Posterior cingulate gyrus (tissue), 11 donors: Measurements from ENCODE around the gene ADISSP.

Experiments
- DNase-seq, 10 donors: peaks; one replicate each; pipeline versions ENCODE4 v3.0.0 to v3.0.0-alpha.2; 2020 to 2021; ENCODE audit warnings: mixed read lengths in 3 of 10
- intact Hi-C: fragments of 100-400 bp; cut with DNase I; formaldehyde crosslinking; loops from one replicate; pipeline ENCODE4 v1.15.1; 2023

ADISSP gene

DNA sequence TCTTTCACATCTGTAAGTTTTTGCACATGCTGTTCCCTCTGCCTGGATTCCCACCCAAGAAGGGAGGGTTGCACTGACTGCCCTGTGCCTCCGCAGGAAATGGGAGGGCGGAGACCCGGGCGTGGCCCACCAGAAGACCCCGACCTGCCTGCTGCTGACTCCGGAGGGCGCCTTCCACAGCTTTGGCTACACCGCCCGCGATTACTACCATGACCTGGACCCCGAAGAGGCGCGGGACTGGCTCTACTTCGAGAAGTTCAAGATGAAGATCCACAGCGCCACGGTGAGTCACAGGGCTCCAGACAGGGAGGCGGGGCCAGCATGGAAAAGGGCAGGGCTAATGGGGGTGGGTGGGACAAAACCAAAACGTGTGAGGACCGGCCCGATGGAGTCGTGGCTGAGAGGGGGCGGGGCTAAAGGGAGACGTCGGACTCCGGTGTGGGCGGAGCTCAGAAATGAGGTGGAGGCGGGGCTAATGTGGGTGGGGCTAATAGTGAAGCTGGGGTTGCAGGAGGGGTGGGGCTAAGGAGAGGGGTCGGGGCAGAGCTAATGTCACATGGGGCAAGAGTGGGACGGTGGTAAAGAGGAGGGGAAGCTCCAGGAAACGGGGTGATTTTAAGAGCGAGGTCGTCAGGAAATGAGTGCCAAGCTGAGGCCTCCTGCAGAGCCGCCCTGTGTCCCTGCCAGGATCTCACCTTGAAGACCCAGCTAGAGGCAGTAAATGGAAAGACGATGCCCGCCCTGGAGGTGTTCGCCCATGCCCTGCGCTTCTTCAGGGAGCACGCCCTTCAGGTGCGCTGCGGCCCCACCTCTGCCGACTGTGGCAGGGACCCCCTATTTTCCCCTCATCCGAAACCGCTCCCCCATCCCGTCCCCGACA is 22.5 kb downstream of the ADISSP start:
- peak in 4 of 10 donors; percentile 33 to 87 (median 71) for DNase-seq
- intact Hi-C loops: no loop called here

DNA sequence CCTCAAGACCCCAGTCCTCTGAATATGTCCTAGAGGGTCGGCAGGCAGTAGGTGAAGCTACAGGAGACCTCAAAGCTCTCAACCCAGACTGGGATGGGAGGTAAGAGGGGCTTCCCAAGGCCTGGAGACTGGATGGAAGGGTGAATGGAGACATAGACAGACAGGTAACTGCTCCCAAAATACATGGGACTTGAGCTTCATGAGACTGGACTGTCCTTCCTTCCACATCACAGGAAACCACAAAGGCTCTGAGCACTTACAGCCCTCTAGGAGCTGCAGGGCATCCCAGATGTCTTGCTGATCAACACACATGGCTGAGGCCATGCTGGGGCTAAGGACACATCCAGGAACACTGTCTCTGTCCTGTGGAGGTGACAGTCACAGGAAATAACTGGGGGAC is 23.5 kb downstream of the ADISSP start:
- DNase-seq: peak in 2 of 10 donors; percentile 10 to 13
- intact Hi-C loops: no loop called here

DNA sequence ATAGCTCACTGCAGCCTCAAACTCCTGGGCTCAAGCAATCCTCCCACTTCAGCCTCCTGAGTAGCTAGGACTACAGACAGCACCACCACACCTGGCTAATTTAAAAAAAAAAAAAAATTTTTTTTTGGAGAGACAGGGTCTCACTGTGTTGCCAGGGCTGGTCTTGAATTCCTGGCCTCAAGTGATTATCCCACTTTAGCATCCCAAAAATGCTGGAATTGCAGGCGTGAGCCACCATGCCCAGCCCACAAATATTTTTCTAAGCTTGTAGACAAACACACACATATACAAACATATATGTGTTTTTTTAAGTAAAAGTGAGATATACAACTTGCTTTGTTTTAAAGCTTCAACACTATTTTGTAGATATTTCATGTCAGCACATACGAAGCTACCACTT is 24.3 kb downstream of the ADISSP start:
- DNase-seq: peak in 2 of 10 donors; percentile 2 to 10
- intact Hi-C loops: no loop called here

DNA sequence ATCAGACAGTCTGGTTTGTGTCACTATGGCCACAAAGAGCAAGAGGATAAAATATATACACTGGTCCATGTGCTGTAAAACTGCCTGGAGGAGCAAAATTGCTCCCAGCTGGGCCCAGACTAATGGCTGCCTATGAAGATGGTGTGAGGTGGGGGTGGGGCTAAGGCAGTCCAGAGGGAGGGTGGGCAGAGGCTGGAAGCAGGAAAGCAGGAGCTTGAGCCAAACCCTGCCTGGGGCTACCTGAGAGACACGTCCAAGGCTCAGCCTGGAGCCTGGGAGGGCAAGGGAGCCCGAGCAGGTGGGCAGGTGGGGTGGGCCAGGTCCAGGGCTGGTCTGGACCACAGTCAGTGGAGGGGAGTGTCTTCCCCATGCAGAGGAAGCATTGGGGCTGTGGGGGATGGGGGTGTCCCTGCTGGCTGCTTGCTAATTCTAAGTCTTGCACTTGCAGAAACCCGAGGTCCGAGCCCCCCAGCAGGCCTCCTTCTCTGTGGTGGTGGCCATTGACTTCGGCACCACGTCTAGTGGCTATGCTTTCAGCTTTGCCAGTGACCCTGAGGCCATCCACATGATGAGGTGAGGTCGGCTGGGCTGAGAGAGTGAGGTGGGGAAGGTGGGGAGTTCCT is 25.6 kb downstream of the ADISSP start:
- intact Hi-C loops: no loop called here
- peak in 4 of 10 donors; percentile 18 to 62 (median 46) for DNase-seq

DNA sequence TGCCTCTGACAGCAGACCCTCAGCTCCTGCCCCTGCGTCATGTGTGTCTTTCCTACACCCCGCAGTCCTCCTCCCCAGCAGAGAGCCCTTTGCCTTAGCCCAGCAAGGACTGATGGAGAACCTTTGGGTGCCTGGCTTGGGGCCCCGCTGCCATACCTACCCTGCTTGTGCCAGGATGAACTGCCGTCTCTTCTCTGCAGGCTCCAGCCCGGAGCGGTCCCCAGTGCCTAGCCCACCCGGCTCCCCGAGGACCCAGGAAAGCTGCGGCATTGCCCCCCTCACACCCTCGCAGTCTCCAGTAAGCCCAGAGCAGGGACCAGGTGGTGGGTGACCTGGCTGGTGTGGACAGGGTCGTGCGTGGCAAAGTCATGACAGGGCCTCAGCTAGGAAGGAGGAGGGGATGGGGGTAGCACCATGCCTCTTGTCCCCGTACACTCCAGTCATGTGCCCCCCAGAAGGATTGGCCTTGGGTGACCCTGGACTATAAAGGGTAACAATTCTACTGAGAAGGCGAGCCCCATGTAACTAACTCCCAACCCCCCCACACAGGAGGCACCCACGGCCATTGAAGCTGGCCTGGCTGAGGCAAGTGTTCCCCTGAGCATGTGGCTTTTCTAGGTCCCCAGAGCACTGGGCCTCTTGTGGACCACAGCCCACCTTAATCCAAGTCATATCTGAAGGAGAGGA is 26.8 kb downstream of the ADISSP start:
- peak in 3 of 10 donors; percentile 16 to 59 (median 58) for DNase-seq
- intact Hi-C loops: no loop called here

DNA sequence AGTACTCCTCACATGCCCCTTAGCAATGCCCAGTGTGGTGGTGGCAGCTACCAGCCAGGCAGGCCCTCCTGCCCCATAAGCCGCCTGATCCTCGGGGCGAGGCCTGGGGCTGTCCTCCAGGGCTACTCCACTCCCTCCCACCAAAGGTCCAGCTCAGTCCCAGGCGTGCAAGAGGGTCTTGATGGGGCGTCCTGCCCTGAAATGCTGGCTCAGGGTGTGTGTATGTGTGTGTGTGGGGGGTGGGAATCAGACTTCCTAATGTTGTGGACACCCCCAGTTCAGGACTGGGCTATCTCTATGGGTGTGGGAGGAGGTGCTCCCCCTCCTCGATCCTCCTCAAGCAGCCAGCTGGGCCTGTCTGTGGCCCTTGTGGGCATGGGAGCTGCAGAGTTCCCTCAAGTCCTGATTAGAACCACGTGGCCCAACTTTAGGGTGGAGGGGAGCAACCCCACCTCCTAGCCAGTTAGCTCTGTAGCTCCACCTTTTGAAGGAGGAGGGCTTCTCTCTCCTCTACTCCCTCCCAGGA is 27.6 kb downstream of the ADISSP start:
- intact Hi-C loops: no loop called here
- DNase-seq: peak in 2 of 10 donors; percentile 1 to 39

DNA sequence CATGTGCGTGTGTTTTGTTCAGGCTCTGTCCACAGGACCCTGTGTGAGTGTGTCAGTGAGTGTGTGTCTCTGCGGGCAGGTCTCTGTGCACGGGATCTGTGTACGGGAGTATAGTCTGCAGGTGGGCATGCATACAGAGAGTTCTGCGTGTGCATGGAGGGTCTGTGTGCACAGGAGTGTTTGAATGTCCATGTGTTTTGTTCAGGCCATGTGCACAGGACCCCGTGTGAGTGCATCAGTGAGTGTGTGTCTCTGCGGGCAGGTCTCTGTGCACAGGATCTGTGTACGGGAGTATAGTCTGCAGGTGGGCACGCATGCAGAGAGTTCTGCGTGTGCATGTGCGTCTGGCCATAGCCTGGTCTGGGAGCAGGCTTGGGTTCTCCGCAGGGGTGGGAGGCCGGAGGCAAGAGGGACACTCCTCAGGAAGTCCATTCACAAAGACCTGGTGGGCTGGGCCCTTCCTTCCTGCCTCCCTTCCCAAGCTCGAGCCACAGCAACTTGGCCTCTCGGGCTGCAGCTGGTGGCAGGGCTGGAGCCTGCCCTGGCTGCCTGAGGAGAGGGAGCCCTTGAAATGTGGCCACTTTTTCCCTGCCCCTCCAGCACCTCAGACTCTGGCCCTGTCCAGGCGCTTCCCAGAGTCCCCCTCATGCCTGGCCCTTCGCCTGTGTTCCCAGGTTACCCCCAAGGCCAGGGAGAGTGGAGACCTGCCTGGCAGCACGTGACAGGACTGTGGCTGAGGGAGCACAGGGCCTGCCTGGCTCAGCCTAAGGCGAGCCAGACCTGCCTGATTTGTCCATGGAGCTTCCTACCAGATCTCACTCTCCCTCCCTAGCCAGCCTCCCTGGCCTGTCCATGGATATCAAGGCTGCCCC is 28.3 kb downstream of the ADISSP start:
- intact Hi-C loops: no loop called here
- DNase-seq: peak in 2 of 10 donors; percentile 25 to 47

DNA sequence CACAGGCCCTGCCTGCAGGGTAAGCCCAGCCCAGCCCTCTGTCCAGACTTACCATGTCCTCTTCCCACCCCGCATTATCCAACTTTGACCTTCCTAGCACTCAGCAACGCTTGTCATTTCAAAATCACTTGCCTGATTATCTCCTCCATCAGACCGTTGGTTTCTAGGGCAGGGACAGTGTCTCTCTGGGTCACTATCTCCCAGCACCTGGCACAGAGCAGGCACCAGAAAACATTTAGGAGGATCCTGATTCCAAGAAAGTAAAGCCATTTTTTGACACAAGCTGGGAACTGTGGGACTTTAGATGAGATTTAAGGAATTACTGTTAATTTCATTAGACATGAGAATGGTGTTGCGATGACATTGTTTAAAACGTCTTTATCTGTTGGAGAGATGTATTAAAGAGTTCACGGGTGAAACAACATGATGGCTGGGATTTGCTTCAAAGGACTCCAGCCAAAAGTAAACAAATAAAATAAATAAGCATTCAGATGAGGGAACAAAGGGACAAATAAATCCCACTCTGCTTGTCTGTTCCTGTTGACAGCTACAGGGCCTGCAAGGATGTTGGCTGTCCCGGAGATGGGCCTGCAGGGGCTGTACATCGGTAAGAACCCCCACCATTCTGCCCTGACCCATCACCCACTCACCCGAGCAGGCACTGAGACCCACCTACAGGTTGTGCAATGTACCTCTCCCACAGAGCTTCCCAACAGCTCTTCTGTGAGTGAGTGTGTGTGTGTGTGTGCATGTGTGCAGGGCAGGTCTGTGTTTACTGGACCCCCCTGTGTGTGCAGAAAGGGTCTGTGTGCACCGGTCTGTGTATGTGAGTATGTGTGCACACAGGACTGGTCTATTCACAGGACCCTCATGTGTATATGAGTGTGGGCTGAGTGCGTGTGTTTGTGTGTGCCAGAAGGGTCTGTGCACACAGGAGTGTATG is 29.2 kb downstream of the ADISSP start:
- peak in 2 of 10 donors; percentile 35 to 39 for DNase-seq
- intact Hi-C loops: no loop called here

DNA sequence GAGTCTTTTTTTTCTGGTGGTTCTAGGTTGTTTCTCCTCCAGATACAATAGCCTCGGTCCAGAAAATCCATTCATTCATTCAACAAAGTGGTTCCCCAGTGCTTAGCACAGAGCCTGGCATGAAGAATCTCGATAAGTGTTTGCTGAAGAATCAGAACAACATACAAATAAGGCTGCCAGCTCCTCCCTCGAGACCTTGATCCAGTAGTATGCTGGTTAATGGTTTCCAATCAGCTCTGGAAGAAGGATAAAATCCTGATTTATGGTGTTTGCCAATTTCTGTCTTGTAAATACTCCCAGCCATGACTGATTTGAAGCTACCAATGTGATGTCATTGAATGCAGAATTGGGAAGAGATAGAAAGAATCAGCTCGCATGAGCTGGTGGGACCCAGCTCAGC is 31.8 kb downstream of the ADISSP start:
- intact Hi-C loops: no loop called here
- no peak for DNase-seq

DNA sequence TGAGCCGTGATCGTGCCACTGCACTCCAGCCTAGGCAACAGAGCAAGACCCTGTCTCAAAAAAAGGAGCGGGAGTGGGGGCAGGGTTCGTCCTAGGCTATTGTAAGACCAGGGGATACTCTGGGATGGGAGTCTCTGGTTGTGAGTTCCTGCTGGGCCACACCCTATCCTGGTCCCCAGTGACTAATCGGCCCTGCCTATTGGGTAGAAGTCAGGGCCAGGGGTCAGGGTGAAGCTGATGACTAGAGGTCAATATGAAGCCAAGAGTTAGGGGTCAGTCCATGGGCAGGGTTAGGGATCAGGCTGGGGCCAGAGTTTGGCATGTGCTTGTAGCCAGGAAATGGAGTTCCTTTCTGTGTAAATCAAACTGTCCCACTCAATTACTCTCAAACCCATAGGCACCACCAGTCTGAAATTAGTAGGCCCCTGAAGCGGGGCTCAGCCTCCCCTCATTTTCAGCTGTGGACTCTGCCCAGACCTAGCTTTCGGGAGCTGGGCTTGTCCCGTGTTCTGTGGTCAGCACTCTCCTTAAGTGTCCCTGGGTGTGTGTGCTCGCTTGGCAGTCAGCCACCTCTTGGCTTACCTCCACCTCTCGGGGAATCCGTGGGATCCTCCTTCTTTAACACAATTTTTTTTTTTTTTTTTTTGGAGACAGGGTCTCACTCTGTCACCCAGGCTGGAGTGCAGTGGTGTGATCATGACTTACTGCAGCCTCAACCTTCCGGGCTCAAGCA is 33.3 kb downstream of the ADISSP start:
- DNase-seq: peak in 3 of 10 donors; percentile 24 to 55 (median 46)
- intact Hi-C loops: no loop called here

DNA sequence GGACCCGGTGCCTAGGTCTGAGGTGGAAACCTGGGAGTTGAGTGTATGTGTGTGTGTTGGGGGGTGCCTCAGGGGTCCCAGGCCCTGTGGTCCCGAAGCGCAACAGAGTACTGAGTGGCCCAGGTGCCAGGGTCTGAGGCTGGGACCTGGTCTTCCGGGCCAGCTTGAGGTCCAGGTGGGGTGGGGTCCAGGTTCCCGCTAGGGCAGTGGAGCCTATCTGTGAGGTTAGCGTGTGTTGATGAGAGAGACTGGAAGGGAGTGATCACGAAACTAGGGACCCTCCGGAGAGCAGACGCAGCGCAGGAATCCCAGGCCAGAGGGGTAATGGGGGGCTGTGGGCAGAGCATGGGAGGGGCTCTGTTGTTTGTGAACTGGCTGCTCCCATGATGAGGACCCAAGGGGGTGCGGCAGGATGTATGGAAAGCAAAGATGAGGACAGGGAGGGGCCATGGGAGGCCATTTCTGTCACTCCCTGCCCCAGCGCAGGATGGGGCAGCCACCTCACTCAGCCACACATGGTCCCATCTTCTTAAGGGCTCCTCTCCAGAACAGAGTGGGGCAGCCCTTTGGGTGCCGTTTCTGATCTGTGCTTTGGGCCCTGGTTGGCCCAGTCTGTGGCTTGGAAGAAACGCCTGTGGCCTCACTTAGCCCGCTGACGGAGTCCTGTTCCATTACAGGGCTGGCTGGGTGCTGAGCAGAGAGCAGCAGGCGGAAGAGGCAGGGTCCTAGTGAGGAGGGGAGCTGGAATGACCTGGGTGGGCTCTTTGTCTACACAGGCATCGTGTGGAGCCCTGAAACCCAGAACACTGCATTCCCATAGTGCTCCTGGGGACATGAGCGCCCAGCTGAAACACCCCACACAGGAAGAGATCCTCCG is 34.2 kb downstream of the ADISSP start:
- DNase-seq: peak in 3 of 10 donors; percentile 11 to 59 (median 40)
- intact Hi-C loops: no loop called here

DNA sequence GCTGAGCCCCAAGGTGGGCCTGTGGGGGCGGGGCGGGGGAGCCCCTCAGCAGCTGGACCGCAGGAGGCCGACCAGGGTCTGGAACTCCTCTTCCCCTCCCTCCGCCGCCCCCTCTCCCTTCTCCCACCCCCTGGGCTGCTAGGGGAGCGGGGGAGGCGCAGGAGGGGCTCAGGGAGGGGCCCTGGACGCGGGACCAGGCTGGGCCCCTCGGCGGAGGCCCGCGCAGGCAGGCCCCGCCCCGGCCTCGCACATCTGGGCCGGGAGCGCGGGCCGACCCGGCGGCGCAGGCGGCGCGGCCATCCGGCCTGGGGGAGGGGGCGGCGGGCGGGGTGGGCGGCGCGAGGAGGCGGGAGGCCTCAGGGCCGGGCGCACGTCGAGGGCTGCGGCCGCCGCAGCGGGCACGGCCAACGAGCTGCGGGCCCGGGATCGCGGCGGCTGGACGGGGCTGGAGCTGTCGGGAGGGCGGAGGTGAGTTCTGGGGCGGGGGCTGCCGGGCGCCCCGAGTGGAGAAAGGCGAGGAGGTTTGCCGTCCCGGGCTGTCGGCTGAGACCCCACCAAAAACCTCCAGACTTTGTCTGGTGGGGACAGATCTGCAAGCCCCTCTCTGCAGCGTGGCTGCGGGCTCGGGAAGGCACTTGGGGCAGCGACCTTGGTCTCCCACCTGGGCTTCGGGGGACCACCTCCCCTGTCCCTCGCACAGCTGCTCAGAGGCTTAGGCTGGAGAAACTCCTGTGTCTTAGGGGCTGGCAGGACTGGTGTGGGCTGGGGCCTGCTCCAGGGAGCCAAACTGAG is 35.0 kb downstream of the ADISSP start, which contains the start of gene HSPA12B:
TSS of gene HSPA12B (plus strand) at position 359 of the 792 bp plus-strand sequence. CDS start 5,990 bp downstream, outside the sequence.
- intact Hi-C loops: no loop called here
- DNase-seq: peak in 4 of 10 donors; percentile 10 to 78 (median 56)

DNA sequence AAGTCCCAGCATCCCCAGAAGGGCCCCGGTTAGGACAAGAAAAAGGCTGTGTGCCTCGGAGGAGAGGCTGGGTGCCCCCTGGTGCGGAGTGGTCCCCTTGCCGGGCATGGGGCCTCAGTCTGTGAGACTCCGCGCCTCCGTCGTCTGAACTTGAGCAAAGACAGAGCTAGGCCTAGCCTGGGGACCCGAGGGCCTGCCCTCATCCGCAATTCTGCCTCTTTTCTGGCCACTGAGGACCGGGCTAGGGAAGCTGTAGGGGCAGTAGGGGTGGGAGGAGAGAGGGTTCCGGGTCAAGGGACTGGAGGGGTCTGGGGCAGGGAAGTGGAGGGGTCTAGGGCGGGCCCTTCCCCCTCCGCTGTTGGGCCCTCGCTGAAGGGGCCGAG is 35.6 kb downstream of the ADISSP start:
- intact Hi-C loops: no loop called here
- DNase-seq: peak in 4 of 10 donors; percentile 13 to 52 (median 38)

DNA sequence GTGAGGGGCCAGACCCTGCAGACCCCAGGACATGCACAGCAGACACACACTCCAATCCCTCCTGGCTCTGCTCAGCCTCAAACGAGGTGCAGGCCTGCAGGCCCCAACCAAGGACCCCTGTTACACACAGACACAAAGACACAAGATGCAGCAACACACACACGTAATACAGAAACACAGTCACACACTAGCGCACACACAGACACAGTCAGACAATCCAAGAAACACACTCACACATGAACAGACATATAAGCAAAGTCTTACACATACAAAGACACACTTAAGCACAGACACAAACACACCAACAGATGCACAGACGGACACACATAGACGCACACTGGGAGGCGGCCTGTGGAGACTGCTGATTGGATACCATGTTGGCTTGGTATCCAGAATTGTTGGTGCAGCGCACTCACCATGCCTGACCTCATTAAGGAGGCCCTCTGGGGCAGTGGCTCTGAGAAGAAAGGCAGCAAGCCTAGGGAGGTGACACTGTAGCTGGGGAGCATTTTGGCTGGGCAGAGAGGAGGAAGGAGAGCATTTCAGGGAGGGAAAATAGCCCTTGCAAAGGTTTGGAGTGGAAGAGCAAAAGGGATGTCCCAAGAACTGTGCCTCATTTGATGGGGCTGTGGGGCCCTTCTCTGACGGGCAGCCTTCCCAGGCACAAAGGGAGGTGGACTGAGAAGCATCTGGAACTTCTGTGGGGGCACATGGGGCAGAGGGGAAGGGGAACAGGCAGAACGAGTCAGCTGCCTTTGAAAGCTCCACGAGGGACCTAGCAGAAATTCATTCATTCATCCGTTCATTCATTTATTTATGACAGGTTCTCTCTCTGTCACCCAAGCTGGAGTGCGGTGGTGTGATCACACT is 36.5 kb downstream of the ADISSP start:
- DNase-seq: peak in 4 of 10 donors; percentile 10 to 32 (median 22)
- intact Hi-C loops: no loop called here
